IMR-90 (cell line): Measurements from ENCODE around the gene TENM4. TPM values are rescaled to one million over a fixed set of nuclear protein-coding genes. Genes with fewer than 3 reads are reported as not detected.

ENCODE experiments used
- ATAC-seq: fragments of 200-7000 bp; cut with Tn5 transposase; 2 replicates; pipeline ENCODE4 v1.9.1; 2020; ENCODE audit warnings: low read depth, mild to moderate bottlenecking, moderate library complexity
- BruUV-seq: library from RNA; stranded (reverse); fragments of 400-500 nt; replicated peaks from 2 replicates; lab custom pipeline; 2021; lab: Mats Ljungman, UMichigan
- CTCF ChIA-PET: fragments of 300-600 bp; formaldehyde crosslinking; extraction: SDS; loops from one replicate; lab custom pipeline; 2021; ENCODE audit warnings: antibody characterized with exemption; lab: Yijun Ruan, JAX
- POLR2A ChIA-PET: fragments of 300-600 bp; sonication (Branson Sonifier 250); formaldehyde crosslinking; loops from one replicate; lab custom pipeline; 2022; ENCODE audit warnings: antibody characterized with exemption; ENCODE audit not compliant: unreplicated experiment; lab: Charles Lee
- DNase-seq: peaks from one replicate; pipeline ENCODE4 v3.0.0; 2013
- H2AFZ ChIP-seq: replicated peaks from 2 replicates; pipeline ENCODE3; 2013; ENCODE audit warnings: low read length, mild to moderate bottlenecking; ENCODE audit not compliant: poor library complexity
- H2AK5ac ChIP-seq: 2 replicates; pipeline ENCODE4 v1.6.1; 2013; ENCODE audit warnings: low read depth, low read length, inconsistent platforms
- H2AK9ac ChIP-seq: replicated peaks from 2 replicates; pipeline ENCODE3; 2013; ENCODE audit warnings: mild to moderate bottlenecking, low read depth, low read length, moderate library complexity; ENCODE audit not compliant: poor library complexity
- H2BK120ac ChIP-seq: 2 replicates; pipeline ENCODE4 v1.6.1; 2013; ENCODE audit warnings: low read depth, low read length, inconsistent platforms
- H2BK15ac ChIP-seq: 3 replicates; pipeline ENCODE4 v1.6.1; 2013; ENCODE audit warnings: low read depth, low read length, inconsistent platforms
- H2BK20ac ChIP-seq: 2 replicates; pipeline ENCODE4 v1.6.1; 2013; ENCODE audit warnings: low read depth, mild to moderate bottlenecking, inconsistent platforms, low read length, moderate library complexity
- H2BK5ac ChIP-seq: 2 replicates; pipeline ENCODE4 v1.6.1; 2013; ENCODE audit warnings: mild to moderate bottlenecking, low read depth, low read length, inconsistent platforms; ENCODE audit not compliant: poor library complexity, severe bottlenecking
- H3K14ac ChIP-seq: replicated peaks from 2 replicates; pipeline ENCODE4 v1.6.1; 2013; ENCODE audit warnings: low read depth, low read length, inconsistent platforms
- H3K18ac ChIP-seq: 2 replicates; pipeline ENCODE4 v1.6.1; 2013; ENCODE audit warnings: low read depth, low read length, control low read depth
- H3K23ac ChIP-seq: 2 replicates; pipeline ENCODE4 v1.6.1; 2013; ENCODE audit warnings: low read depth, low read length, inconsistent platforms
- H3K27ac ChIP-seq: 2 replicates; pipeline ENCODE4 v1.5.1; 2013; ENCODE audit warnings: mild to moderate bottlenecking, control low read depth, low read length; ENCODE audit not compliant: insufficient read depth
- H3K27me3 ChIP-seq: 2 replicates; pipeline ENCODE4 v1.6.1; 2013; ENCODE audit warnings: low read length; ENCODE audit not compliant: control insufficient read depth, insufficient read depth
- H3K36me3 ChIP-seq: 2 replicates; pipeline ENCODE4 v1.6.1; 2013; ENCODE audit warnings: low read length, mixed read lengths; ENCODE audit not compliant: control insufficient read depth, insufficient read depth
- H3K4ac ChIP-seq: 2 replicates; pipeline ENCODE4 v1.6.1; 2013; ENCODE audit warnings: low read depth, low read length, inconsistent platforms
- H3K4me1 ChIP-seq: 2 replicates; pipeline ENCODE4 v1.6.1; 2013; ENCODE audit warnings: low read length, mixed read lengths; ENCODE audit not compliant: control insufficient read depth, insufficient read depth
- H3K4me2 ChIP-seq: 2 replicates; pipeline ENCODE4 v1.6.1; 2013; ENCODE audit warnings: low read depth, mild to moderate bottlenecking, control low read depth, low read length, moderate library complexity
- H3K4me3 ChIP-seq: 2 replicates; pipeline ENCODE4 v1.5.1; 2013; ENCODE audit warnings: low read depth, mild to moderate bottlenecking, control low read depth, low read length, moderate library complexity; ENCODE audit not compliant: insufficient read depth
- H3K56ac ChIP-seq: 2 replicates; pipeline ENCODE4 v1.6.1; 2013; ENCODE audit warnings: low read length, inconsistent platforms; ENCODE audit not compliant: insufficient read depth; ENCODE audit errors: extremely low read depth
- H3K79me1 ChIP-seq, 2 experiments: 2 replicates each; pipeline ENCODE4 v1.6.1; 2013; ENCODE audit warnings: low read length in 2 of 2, inconsistent platforms in 1 of 2, low read depth in 1 of 2
- H3K9ac ChIP-seq: 2 replicates; pipeline ENCODE4 v1.6.1; 2013; ENCODE audit warnings: low read depth, low read length, control low read depth
- H3K9me1 ChIP-seq: 2 replicates; pipeline ENCODE4 v1.6.1; 2013; ENCODE audit warnings: low read length, inconsistent platforms; ENCODE audit not compliant: insufficient read depth
- H3K9me3 ChIP-seq: 2 replicates; pipeline ENCODE4 v1.6.1; 2013; ENCODE audit warnings: low read length; ENCODE audit not compliant: control insufficient read depth, insufficient read depth
- H4K20me1 ChIP-seq: 2 replicates; pipeline ENCODE4 v1.6.1; 2013; ENCODE audit warnings: low read length, inconsistent platforms; ENCODE audit not compliant: insufficient read depth
- H4K5ac ChIP-seq: 2 replicates; pipeline ENCODE4 v1.6.1; 2013; ENCODE audit warnings: mild to moderate bottlenecking, low read depth, low read length, control low read depth
- H4K8ac ChIP-seq, 2 experiments: 2 replicates each; pipeline ENCODE4 v1.6.1; 2013; ENCODE audit warnings: low read depth in 2 of 2, low read length in 2 of 2, control low read depth in 1 of 2, inconsistent platforms in 1 of 2
- H4K91ac ChIP-seq: 2 replicates; pipeline ENCODE4 v1.6.1; 2013; ENCODE audit warnings: low read depth, low read length, inconsistent platforms; ENCODE audit not compliant: insufficient read depth
- MAZ ChIP-seq: IDR thresholded peaks from 2 replicates; pipeline ENCODE4 v1.6.1; 2012; ENCODE audit warnings: low read depth, mild to moderate bottlenecking, low read length, improper control_type of control experiment, moderate library complexity, borderline replicate concordance
- RCOR1 ChIP-seq: IDR thresholded peaks from 2 replicates; pipeline ENCODE4 v1.6.1; 2012; ENCODE audit warnings: mild to moderate bottlenecking, low read length, improper control_type of control experiment; ENCODE audit not compliant: insufficient replicate concordance
- WGBS, 2 experiments: methylation state at CpG; one replicate each; pipeline versions ENCODE4 v1.1.5 to v1.1.7; 2013; ENCODE audit warnings: missing lambda C conversion rate in 2 of 2; ENCODE audit not compliant: insufficient read length in 1 of 2; ENCODE audit errors: extremely low coverage in 2 of 2; 5-methylcytosine and 5-hydroxymethylcytosine counted together
- dilution Hi-C: fragments of 300-500 bp; cut with HindIII; formaldehyde crosslinking; loops from one replicate; pipeline ENCODE4 v1.14.3; 2018; ENCODE audit warnings: low sequenced_read_pairs; ENCODE audit not compliant: unreplicated experiment
- in situ Hi-C: fragments of 300-500 bp; cut with MboI; formaldehyde crosslinking; loops from 3 replicates; pipeline ENCODE4 v1.14.3; 2019; ENCODE audit warnings: low sequenced_read_pairs, inconsistent platforms, mixed read lengths
- intact Hi-C: fragments of 100-400 bp; cut with micrococcal nuclease; formaldehyde crosslinking; loops from 2 replicates; pipeline ENCODE4 v1.10.0; 2022
- polyA plus RNA-seq, 3 experiments: library from polyadenylated mRNA; depleted of rRNA; stranded (reverse); fragments of >200 nt; gene quantifications; 2 replicates each; pipeline ENCODE4 v1.2.3, GENCODE V29; 2012; ENCODE audit warnings: low replicate concordance in 1 of 3
- total RNA-seq: library from RNA; depleted of rRNA; stranded (reverse); fragments of >200 nt; gene quantifications from 2 replicates; pipeline ENCODE4 v1.2.3, GENCODE V29; 2012

The TENM4 gene
- total and polyA plus RNA-seq, 2 of the 4 experiments (the other 2 are of a cell fraction): 7.4 to 9.0 TPM

GRCh38 chr11:79392161-79392560, 48.7 kb downstream of the TENM4 start:
- peaks cover 3% of the 10 kb centered on the region; the same call in 1 of the 2 replicates for H3K9me1 ChIP-seq
- peaks cover 0 to 10% of the 10 kb centered on the region in 2 experiments; a peak in 1 of 4 replicates for H3K79me1 ChIP-seq
- no peak overlapping the region for H2AK9ac ChIP-seq
- H4K5ac ChIP-seq: no peak overlapping the region
- H4K20me1 ChIP-seq: no peaks in the 10 kb centered on the region
- H3K23ac ChIP-seq: no peak overlapping the region
- no peaks in the 10 kb centered on the region for H3K27me3 ChIP-seq
- in situ Hi-C loops (no loop called here), dilution Hi-C loops (no loop called here), intact Hi-C loops (no loop called here)
- H2BK15ac ChIP-seq: no peak overlapping the region
- no peak for ATAC-seq
- no peak overlapping the region for H3K14ac ChIP-seq
- H3K4me1 ChIP-seq: peaks cover 4% of the 10 kb centered on the region; the same call in 1 of the 2 replicates
- no peak overlapping the region for H3K4me2 ChIP-seq
- TF ChIP-seq RCOR1 (no peak), MAZ (no peak)
- H3K4ac ChIP-seq: no peak overlapping the region
- H3K4me3 ChIP-seq: no peak overlapping the region
- WGBS, 2 experiments: no CpG with 5 or more reads among the region's 4 CpGs
- BruUV-seq: no TSS peak
- H2BK5ac ChIP-seq: no peak overlapping the region
- H2AFZ ChIP-seq: no peak overlapping the region
- no peaks in the 10 kb centered on the region for H3K9me3 ChIP-seq
- no peaks in the 10 kb centered on the region for H3K36me3 ChIP-seq
- POLR2A ChIA-PET: no interaction called here
- no peak overlapping the region for H3K9ac ChIP-seq
- no peak overlapping the region for H3K27ac ChIP-seq
- no peak for DNase-seq
- H3K18ac ChIP-seq: no peak overlapping the region
- H3K56ac ChIP-seq: no peak overlapping the region
- H2AK5ac ChIP-seq: no peak overlapping the region
- no peak overlapping the region for H4K8ac ChIP-seq
- no peak overlapping the region for H4K91ac ChIP-seq
- H2BK20ac ChIP-seq: no peak overlapping the region
- H2BK120ac ChIP-seq: no peak overlapping the region
- CTCF ChIA-PET: interaction anchor here (1.0 kb wide), 1 partner anchor 9 kb away, joined by 3 read pairs; no protein-coding TSS in a partner anchor
